Measurements from ENCODE around the gene CDC14B. TPM values are rescaled to one million over a fixed set of nuclear protein-coding genes. Genes with fewer than 3 reads are reported as not detected.

Gene CDC14B
- total RNA-seq, 3 donors from 2014 or later, result 14.2 to 21.2 (median 16.2) TPM

- DNase-seq (no peak), ATAC-seq (no peak)
- no peak for TF ChIP-seq CTCF (IDR thresholded peaks at IDR 0.05)
- H3K4me1 ChIP-seq (ENCODE audit: low read depth), result no peaks in the 10 kb centered on the region
- no peaks in the 10 kb centered on the region for H3K9me3 ChIP-seq
- H3K4me3 ChIP-seq, result no peak overlapping the region
- no peaks in the 10 kb centered on the region for H3K36me3 ChIP-seq (ENCODE audit: low read depth)
- intact Hi-C loops (cut with DNase I, micrococcal nuclease), result no loop called here
Measured at GRCh38 chr9:96459268-96460007, 160.2 kb downstream of the CDC14B start.

GRCh38 chr9:96458226-96458625 is 161.4 kb downstream of the CDC14B start:
- H3K9me3 ChIP-seq, result no peaks in the 10 kb centered on the region
- intact Hi-C loops (cut with DNase I, micrococcal nuclease), result no loop called here
- no peak for DNase-seq
- H3K4me3 ChIP-seq, result no peak overlapping the region
- no peak for ATAC-seq
- no peaks in the 10 kb centered on the region for H3K4me1 ChIP-seq (ENCODE audit: low read depth)
- TF ChIP-seq CTCF (IDR thresholded peaks at IDR 0.05), result no peak
- no peaks in the 10 kb centered on the region for H3K36me3 ChIP-seq (ENCODE audit: low read depth)

GRCh38 chr9:96457266-96457665 is 162.4 kb downstream of the CDC14B start:
- DNase-seq (no peak), ATAC-seq (no peak)
- Histone ChIP-seq H3K36me3 (ENCODE audit: low read depth) (no peaks in the 10 kb centered on the region), H3K9me3 (no peaks in the 10 kb centered on the region), H3K4me3 (no peak overlapping the region), H3K4me1 (ENCODE audit: low read depth) (no peaks in the 10 kb centered on the region)
- no peak for TF ChIP-seq CTCF (IDR thresholded peaks at IDR 0.05)
- intact Hi-C loops (cut with DNase I, micrococcal nuclease), result no loop called here

GRCh38 chr9:96453625-96454024 is 166.0 kb downstream of the CDC14B start:
- no peak for TF ChIP-seq CTCF (IDR thresholded peaks at IDR 0.05)
- Histone ChIP-seq H3K4me3 (no peak overlapping the region), H3K36me3 (ENCODE audit: low read depth) (no peaks in the 10 kb centered on the region), H3K9me3 (no peaks in the 10 kb centered on the region), H3K4me1 (ENCODE audit: low read depth) (peaks cover 7% of the 10 kb centered on the region)
- ATAC-seq (no peak), DNase-seq (peak in 1 of 3 donors; percentile 22)
- intact Hi-C loops (cut with DNase I, micrococcal nuclease), result no loop called here

- H3K36me3 ChIP-seq (ENCODE audit: low read depth), result no peaks in the 10 kb centered on the region
- peak; percentile 15 for ATAC-seq
- no peaks in the 10 kb centered on the region for H3K9me3 ChIP-seq
- peaks cover 7% of the 10 kb centered on the region for H3K4me1 ChIP-seq (ENCODE audit: low read depth)
- intact Hi-C loops (cut with DNase I, micrococcal nuclease), result no loop called here
- TF ChIP-seq CTCF (IDR thresholded peaks at IDR 0.05), result no peak
- peak overlapping the region; percentile 12 for H3K4me3 ChIP-seq
- DNase-seq, result peak; percentile 40 to 57 (median 49)
Measured at GRCh38 chr9:96450613-96451528, 168.8 kb downstream of the CDC14B start.

Other genes with a start within 250 kb of the CDC14B start
- 100 to 1,000 TPM in 1 of 3 donors, 10 to 100 TPM in 2; 53.5 to 112 (median 82.8) TPM for gene SLC35D2, start 236.1 kb downstream of the CDC14B start, total RNA-seq
- 1 to 10 TPM; 1.4 to 5.1 (median 2.6) TPM for gene ZNF367, start 201.5 kb downstream of the CDC14B start, total RNA-seq
- 10 to 100 TPM in 1 of 3 donors, 1 to 10 TPM in 2; 2.5 to 14.1 (median 3.8) TPM for gene HABP4, start 169.7 kb downstream of the CDC14B start, total RNA-seq
- 10 to 100 TPM in 1 of 3 donors, 1 to 10 TPM in 2; 2.5 to 15.1 (median 8.8) TPM for gene PRXL2C, start 35.5 kb upstream of the CDC14B start, total RNA-seq
- gene ZNF510, start 158.2 kb upstream of the CDC14B start, total RNA-seq, result 10 to 100 TPM in 1 of 3 donors, 1 to 10 TPM in 2; 7.5 to 13.5 (median 7.8) TPM
- gene ZNF782, start 234.7 kb upstream of the CDC14B start, total RNA-seq, result 1 to 10 TPM; 5.5 to 9.6 (median 8.2) TPM